ENCODE data around the gene MCOLN1.
"Not testable (repeated sequence)": the region's sequence is repeated elsewhere in the genome, so short reads cannot be mapped to it uniquely, and the experiment has no call there.

Gene MCOLN1

DNA sequence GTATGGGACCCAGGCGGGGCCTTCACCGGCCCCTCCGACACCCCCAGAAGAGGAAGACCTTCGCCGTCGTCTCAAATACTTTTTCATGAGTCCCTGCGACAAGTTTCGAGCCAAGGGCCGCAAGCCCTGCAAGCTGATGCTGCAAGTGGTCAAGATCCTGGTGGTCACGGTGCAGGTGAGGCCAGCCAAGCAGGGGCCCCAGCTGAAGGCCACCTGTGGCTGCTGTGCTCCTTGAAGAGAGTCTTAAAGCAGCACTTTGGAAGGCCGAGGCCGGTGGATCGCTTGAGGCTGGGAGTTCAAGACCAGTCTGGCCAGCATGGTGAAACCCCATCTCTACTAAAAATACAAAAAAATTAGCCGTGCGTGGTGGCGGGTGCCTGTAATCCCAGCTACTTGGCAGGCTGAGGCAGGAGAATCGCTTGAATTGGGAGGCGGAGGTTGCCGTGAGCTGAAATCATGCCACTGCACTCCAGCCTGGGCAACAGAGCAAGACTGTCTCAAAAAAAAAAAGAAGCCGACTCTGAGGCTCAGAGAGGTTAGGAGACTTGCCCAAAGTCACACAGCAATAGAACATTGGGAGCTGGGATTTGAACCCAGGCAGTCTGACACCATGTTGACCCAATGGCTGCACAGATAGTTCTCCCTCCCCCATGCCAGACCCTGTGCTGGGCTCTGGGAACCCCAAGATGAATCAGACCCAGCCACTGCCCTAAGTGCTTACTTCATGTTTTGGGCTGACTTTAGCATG, 2.7 kb downstream of the MCOLN1 start:
- no peak for DNase-seq (ENCODE audit: low spot score)

GRCh38 chr19:7526059-7526929, 3.9 kb downstream of the MCOLN1 start:
- no peak for DNase-seq (ENCODE audit: low spot score)

GRCh38 chr19:7527516-7528191, 5.2 kb downstream of the MCOLN1 start:
- no peak for DNase-seq (ENCODE audit: low spot score)

DNA sequence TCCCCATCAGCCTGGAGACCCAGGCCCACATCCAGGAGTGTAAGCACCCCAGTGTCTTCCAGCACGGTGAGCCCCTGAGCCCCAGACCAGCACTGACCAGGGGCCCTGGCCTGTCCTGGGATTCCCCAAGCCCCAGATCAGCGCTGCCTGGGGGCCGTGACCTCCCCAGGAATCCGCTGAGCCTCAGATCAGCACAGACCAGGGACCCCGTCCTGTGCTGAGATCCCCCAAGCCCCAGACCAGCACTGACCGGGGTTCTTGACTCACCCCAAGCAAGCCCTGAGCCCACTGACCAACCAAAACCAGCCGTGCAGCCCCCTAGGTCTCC, 5.7 kb downstream of the MCOLN1 start:
- no peak for DNase-seq (ENCODE audit: low spot score)

DNA sequence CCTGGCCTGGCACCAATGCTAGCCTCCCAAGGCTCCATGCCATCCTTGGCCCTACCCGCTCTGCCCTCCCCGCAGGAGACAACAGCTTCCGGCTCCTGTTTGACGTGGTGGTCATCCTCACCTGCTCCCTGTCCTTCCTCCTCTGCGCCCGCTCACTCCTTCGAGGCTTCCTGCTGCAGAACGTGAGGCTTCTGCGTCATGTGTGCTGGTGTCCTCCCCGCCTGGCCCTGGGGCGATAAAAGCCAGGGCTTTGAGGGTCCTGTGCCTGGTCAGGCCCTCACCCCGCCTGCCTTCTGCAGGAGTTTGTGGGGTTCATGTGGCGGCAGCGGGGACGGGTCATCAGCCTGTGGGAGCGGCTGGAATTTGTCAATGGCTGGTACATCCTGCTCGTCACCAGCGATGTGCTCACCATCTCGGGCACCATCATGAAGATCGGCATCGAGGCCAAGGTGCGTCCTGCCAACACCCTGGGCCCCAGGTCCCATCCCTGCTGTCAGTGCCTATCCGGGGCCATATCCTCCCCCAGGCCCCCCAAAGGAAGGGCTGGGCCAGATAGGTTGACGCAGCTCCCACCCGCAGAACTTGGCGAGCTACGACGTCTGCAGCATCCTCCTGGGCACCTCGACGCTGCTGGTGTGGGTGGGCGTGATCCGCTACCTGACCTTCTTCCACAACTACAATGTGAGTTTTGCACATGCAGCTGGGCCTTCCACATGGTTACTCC, 6.3 kb downstream of the MCOLN1 start:
- DNase-seq (ENCODE audit: low spot score) = no peak

DNA sequence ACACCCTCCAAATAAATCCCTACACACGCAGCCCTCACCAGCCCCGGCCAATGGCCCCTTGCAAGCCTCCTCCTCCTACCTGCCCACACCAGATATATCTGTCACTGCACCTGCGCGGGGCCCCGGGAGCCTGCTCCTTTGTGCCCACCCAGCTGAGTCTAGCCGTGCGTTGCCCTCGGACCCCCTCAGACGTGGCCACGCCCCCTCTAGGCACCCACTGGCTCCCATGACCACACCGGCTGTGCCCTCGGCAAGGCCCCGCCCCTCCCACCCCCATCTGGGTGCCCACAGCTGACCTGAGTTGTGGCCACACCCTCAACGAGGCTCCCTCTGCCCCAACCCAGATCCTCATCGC, 6.8 kb downstream of the MCOLN1 start:
- no peak for DNase-seq (ENCODE audit: low spot score)

- DNase-seq (ENCODE audit: low spot score) = no peak
These were observed 7.4 kb downstream of the MCOLN1 start for GRCh38 chr19:7529610-7530490.

DNA sequence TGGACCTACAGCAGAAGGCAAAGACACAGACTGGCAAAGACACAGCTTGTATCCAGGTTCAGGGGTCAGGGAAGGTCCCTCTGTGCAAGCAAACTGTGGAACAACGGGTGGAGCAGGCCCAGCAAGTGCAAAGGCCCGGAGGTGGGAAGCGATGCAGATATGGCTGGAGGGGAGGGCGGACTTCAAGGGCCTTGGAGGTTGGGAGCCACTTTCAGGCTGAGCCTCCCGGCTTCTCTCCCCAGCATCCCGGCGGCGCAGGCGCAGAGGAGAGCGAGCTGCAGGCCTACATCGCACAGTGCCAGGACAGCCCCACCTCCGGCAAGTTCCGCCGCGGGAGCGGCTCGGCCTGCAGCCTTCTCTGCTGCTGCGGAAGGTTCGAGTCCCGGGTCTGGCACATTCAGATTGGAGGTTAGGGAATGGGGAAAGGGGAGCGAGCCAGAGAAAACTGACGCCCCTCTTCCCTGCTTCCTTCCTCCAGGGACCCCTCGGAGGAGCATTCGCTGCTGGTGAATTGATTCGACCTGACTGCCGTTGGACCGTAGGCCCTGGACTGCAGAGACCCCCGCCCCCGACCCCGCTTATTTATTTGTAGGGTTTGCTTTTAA, 11.0 kb downstream of the MCOLN1 start:
- peak; percentile 76 for DNase-seq (ENCODE audit: low spot score)

GRCh38 chr19:7533925-7534480, 11.6 kb downstream of the MCOLN1 start:
- peak; percentile 95 for DNase-seq (ENCODE audit: low spot score)

GRCh38 chr19:7534531-7535046, 12.2 kb downstream of the MCOLN1 start:
- peak; percentile 89 for DNase-seq (ENCODE audit: low spot score)

- peak; percentile 94 for DNase-seq (ENCODE audit: low spot score)
These were observed 12.9 kb downstream of the MCOLN1 start, which contains the start of gene PNPLA6 for GRCh38 chr19:7535047-7535997. PNPLA6 (plus strand) TSS chr19:7535717; CDS start chr19:7535789, 72 bp downstream.

GRCh38 chr19:7535998-7536695, 13.7 kb downstream of the MCOLN1 start:
- DNase-seq (ENCODE audit: low spot score) = no peak

- not testable (repeated sequence) for DNase-seq (ENCODE audit: low spot score)
These were observed 16.6 kb downstream of the MCOLN1 start for GRCh38 chr19:7538990-7539389.

DNA sequence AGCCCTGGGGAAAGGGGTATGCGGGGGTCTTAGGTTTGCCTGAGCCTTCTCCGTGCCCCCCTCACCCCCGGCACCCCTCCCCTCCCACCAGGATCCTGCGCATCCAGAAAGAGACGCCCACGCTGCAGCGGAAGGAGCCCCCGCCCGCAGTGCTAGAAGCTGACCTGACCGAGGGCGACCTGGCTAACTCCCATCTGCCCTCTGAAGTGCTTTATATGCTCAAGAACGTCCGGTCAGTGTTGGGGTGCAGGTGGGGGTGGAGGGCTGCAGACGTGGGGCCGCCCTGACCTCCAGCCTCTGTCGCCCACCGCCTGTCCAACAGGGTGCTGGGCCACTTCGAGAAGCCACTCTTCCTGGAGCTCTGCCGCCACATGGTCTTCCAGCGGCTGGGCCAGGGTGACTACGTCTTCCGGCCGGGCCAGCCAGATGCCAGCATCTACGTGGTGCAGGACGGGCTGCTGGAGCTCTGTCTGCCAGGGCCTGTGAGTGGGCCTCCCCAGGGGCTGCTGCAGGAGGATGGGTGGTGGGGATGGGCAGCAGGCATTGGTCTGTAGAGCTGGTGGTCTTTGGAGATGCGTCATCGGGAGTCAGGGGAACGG, 17.5 kb downstream of the MCOLN1 start:
- no peak for DNase-seq (ENCODE audit: low spot score)

GRCh38 chr19:7540761-7541474, 18.5 kb downstream of the MCOLN1 start:
- DNase-seq (ENCODE audit: low spot score) = no peak

DNA sequence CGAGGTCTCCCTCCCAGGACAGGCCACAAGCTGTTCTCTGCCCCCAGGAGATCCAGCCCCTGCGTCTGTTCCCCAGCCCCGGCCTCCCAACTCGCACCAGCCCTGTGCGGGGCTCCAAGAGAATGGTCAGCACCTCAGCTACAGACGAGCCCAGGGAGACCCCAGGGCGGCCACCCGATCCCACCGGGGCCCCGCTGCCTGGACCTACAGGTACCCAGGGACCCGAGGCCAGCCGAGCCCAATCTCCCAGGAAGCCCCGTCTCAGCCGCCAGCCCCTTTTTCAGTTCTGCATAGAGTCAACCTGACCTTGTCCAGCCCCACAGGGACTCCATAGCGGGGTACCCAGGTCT, 19.0 kb downstream of the MCOLN1 start:
- no peak for DNase-seq (ENCODE audit: low spot score)

GRCh38 chr19:7541828-7542443, 19.5 kb downstream of the MCOLN1 start:
- no peak for DNase-seq (ENCODE audit: low spot score)
